Right ventricle myocardium inferior (tissue), 1 donor: ENCODE data around the gene MDN1. TPM values are rescaled to one million over a fixed set of nuclear protein-coding genes. Genes with fewer than 3 reads are reported as not detected.

Experiments
- ATAC-seq: fragments of 200-7000 bp; cut with Tn5 transposase; one replicate; pipeline ENCODE4 v1.9.1; 2020; ENCODE audit warnings: mild to moderate bottlenecking, moderate library complexity
- DNase-seq: peaks from one replicate; pipeline ENCODE4 v3.0.0; 2021; ENCODE audit errors: missing footprints
- intact Hi-C: fragments of 100-400 bp; cut with DNase I; formaldehyde crosslinking; loops from one replicate; pipeline ENCODE4 v1.11.0; 2022
- total RNA-seq: library from RNA; stranded (reverse); fragmentation: NEBNext Ultra II Directional; extraction: Animal tissue kit (Norgen Biotek cat#: 25700); gene quantifications from one replicate; pipeline ENCODE4 v1.2.1, GENCODE V29; 2021
- donor health status: DM: no; HTN: yes; CAD: no; lungs with severe emphysema.

The MDN1 gene
- total RNA-seq, 1 donor from 2014 or later: 23.4 TPM

- ATAC-seq (no peak), DNase-seq (no peak)
- intact Hi-C loops: no loop called here
Measured at GRCh38 chr6:89596056-89596455, 223.5 kb downstream of the MDN1 start.

Other genes with a start within 250 kb of the MDN1 start
- gene LYRM2, start 181.0 kb downstream of the MDN1 start, total RNA-seq: 33.2 TPM
- gene CASP8AP2, start 10.1 kb upstream of the MDN1 start, total RNA-seq: 13.4 TPM
- gene GJA10, start 74.7 kb upstream of the MDN1 start, total RNA-seq: not detected